OCI-M2 (cell line): ENCODE data around the gene MNS1.
"Not testable (repeated sequence)": the region's sequence is repeated elsewhere in the genome, so short reads cannot be mapped to it uniquely, and the experiment has no call there.

Source experiments
- DNase-seq: peaks from one replicate; lab custom pipeline; 2025; ENCODE audit not compliant: unreplicated experiment; lab: John Stamatoyannopoulos, UW

Gene MNS1

DNA sequence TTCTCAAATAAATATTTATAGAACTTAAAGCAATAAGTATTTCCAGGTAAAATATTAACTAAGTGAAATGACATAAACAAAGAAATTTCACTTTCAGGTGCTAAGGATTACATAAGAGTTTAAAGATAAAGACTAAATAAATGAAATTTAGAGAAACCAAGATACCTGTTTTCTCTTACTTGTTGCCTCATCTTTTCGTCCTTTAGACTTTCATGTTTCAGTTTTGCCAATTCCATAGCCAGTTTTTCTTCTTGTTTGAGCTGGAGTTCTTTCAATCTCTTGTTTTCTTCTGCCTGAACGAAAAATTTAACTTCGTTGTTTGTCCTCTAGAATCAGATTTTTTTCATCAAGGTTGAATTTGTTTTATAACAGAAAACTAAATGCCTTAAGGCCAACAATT lies 8.7 kb downstream of the MNS1 start:
- no peak for DNase-seq

GRCh38 chr15:56454836-56455235 lies 10.1 kb downstream of the MNS1 start:
- DNase-seq: no peak

DNA sequence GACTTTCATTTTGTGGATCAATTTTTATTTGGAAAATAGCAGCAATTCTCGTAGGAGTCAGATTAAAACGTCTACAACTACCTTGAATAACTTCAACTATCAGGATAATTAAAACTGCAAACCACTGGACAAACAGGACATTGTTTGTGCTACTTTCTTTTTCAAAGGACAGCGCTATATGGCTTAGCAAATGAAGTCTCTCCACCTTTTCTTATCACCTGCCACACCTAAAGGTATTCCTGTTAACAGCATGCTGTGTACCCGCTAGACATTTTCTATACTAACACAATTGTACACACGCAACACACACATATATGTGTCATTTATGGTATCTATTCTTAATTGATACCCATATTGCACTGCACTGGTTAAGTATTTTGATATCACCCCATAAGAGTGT lies 19.2 kb downstream of the MNS1 start:
- DNase-seq: no peak

- DNase-seq: no peak
These were observed 22.6 kb downstream of the MNS1 start for GRCh38 chr15:56442354-56442753.

DNA sequence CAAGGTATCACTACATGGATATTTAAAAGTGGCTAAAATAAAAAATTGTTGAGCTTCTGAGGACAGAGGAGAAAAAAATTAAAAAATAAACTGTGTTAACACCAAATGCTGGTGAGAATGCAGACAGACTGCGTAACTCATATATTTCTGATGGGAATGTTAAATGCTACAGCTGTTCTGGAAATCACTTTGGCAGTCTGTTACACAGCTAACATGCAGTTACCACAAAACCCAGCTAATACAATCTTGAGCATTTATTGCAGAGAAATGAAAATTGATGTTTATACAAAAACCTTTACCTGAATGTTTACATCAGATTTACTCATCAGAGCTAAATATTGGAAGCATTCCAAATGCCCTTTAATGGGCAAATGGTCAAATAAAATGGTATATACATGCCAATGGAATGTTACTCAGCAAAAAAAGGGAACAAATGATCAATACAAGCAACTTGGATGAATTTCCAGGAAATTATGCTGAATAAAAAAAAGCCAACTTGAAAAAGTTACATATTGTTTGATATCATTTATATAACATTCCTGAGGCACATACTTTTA lies 24.6 kb downstream of the MNS1 start:
- DNase-seq: no peak

- DNase-seq: no peak
These were observed 32.6 kb downstream of the MNS1 start for GRCh38 chr15:56432304-56432703.

DNA sequence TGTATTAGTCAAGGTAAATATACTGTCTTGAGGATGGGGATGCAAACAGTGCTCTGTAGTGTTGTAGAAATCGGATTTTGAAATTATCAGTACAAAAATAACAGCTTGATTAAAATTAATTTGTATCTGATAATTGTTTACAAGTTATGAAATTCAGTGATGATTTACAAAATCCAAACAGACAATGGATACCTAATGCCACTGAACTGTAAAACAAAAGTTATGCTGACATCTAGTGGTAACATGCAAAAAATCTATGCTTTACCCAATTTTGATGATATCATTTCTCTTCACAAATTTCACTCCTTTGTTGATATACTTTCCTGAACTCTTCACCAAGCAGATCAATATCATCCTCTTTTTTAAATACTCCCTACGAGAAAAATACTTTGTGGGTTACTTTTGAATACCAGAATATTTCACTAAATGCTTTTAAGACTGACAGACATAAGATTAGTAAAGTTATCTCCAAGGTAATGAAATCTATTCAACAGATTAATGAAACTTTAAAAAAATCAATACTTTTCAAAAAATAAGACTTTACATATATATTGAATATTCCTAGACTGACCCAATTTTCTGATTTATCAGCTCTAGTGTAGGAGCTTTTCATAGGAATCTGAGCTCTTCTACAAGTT lies 36.0 kb downstream of the MNS1 start:
- DNase-seq: no peak

GRCh38 chr15:56425976-56426375 lies 39.0 kb downstream of the MNS1 start:
- no peak for DNase-seq

- DNase-seq: no peak
These were observed 39.7 kb downstream of the MNS1 start for GRCh38 chr15:56425276-56425675.

GRCh38 chr15:56413114-56413733 lies 51.7 kb downstream of the MNS1 start:
- not testable (repeated sequence) for DNase-seq

DNA sequence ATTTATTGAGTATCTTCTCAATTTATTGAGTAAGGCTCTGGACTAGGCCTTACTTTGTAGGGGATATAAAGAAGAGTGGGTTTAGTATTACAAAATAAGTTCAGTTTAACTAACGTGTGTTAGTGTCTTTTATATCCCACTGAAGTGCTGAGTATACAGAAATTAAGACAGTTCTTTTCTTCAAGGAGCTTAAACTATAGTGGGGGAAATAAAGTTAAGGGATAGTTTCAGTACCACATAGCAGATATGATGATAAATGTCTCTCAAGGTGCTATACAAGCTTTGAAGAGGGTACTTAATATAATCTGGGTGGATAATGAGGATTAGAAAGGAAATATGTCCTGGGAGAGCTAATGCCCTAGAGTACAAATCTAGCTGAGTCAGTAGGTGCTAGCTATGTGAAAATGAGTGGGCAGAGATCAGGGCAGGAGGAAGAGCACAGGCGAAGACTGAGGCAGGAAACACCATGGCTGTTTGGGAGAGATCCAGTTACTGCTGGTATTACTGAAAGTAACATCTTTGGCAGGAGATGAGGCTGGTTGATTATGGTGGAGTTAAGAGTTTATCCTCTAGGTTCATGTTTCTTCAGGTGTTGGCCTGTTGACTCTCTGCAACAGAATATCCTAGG lies 53.7 kb downstream of the MNS1 start:
- DNase-seq: no peak

DNA sequence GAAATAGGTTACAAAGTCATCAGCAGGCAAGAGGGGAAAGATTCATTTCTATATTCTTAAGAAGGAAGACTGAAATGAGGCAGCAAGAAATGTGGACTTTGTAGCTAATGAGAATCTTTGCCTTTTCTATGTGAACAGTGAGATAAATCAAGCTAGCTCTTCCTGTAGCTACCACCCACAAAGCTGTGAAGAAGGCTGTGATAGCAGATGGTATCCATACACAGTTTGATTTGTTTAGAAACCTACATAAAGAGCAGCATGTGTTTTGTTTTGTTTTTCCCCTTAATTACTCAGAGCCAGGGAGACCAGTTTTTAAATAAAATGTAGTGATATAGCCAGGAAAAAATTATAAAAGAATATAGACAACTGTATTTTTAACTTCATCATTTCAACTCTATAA lies 54.2 kb downstream of the MNS1 start:
- DNase-seq: no peak

DNA sequence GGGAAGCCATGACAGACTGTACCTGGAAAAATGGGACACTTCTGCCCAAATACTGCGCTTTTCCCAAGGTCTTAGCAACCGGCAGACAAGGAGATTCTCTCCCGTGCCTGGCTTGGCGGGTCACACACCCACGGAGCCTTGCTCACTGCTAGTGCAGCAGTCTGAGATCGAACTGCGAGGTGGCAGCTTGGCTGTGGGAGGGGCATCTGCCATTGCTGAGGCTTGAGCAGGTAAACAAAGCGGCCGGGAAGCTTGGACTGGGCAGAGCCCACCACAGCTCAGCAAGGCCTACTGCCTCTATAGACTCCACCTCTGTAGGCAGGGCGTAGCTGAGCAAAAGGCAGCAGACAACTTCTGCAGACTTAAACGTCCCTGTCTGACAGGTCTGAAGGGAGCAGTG lies 65.7 kb downstream of the MNS1 start:
- DNase-seq: not testable (repeated sequence)

DNA sequence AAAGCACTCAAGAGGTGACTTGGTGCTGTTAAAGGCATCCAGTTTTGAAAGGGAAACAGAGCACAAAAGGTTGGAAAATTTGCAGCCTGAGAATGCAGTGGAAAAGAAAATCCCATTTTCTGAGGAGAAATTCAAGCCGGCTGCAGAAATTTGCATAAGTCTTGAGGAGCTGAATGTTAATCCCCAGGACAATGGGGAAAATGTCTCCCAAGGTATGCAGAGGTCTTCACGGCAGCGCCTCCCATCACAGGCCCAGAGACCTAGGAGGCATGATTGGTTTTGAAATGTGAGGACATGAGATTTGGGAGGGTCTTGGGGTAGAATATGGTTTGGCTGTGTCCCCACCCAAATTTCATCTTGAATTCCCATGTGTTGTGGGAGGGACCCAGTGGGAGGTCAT lies 67.6 kb downstream of the MNS1 start:
- DNase-seq: not testable (repeated sequence)

- no peak for DNase-seq
These were observed 70.0 kb downstream of the MNS1 start for GRCh38 chr15:56394909-56395308.

DNA sequence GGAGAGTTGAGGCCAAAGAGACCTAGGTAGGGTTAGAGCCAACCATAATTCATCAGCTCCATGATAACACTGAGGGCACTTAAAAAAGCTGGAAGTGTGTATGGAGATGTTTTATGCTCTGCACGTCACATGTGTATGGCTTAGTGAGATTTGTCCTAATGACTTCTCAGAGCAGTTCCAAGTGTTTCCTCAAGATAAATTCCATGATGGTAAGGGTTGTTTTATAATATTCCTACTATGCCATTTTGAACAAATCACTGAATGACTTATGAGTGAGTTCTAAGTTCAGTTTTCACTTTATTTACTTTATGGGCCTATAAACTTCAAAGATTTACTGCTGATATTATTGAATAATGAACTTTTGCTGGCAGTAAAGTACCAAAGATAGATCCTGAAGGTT lies 71.7 kb downstream of the MNS1 start:
- DNase-seq: no peak

- DNase-seq: no peak
These were observed 74.1 kb downstream of the MNS1 start for GRCh38 chr15:56390739-56391267.

GRCh38 chr15:56385908-56386307 lies 79.0 kb downstream of the MNS1 start:
- no peak for DNase-seq

DNA sequence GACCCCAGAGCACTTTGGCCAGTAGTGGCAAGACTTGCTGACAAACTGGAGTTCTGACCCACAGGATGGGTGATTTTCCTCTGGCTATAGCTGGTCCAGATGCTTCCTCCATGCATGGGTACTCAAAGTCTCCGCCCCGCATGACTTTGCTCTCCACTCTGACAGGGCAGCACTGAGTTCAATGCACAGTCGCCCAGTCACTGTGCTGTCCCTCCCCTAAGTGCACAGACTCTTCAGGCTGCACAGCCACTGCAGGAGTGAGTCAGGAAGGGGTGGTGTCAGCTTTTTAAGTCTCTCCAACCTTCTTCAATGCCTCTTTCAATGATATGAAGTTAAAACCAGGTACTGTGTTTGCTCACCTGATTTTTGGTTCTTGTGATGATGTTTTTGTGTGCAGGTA lies 81.9 kb downstream of the MNS1 start:
- no peak for DNase-seq
